Cardiac muscle cell (in vitro differentiated cells and primary cell): ENCODE results near the gene KRTAP3-1. TPM values are rescaled to one million over a fixed set of nuclear protein-coding genes. Genes with fewer than 3 reads are reported as not detected.
"Not testable (repeated sequence)": the region's sequence is repeated elsewhere in the genome, so short reads cannot be mapped to it uniquely, and the experiment has no call there.

Source experiments
- DNase-seq, 2 donors: peaks; one replicate each; pipeline versions ENCODE4 v3.0.0 to v3.0.0-alpha.2; 2010 to 2017; ENCODE audit warnings: low read depth in 1 of 2, low spot score in 1 of 2
- H3K27ac ChIP-seq: fragments of 200-600 bp; sonication (generic); 2 replicates; pipeline ENCODE4 v1.5.1; 2016
- H3K27me3 ChIP-seq: fragments of 200-600 bp; sonication (generic); 2 replicates; pipeline ENCODE4 v1.6.0; 2016; ENCODE audit warnings: control low read depth
- H3K36me3 ChIP-seq: fragments of 200-600 bp; sonication (generic); 2 replicates; pipeline ENCODE4 v1.5.1; 2016; ENCODE audit warnings: control low read depth
- H3K4me1 ChIP-seq: fragments of 200-600 bp; sonication (generic); 2 replicates; pipeline ENCODE4 v1.8.1; 2017; ENCODE audit warnings: low read depth, mild to moderate bottlenecking, mixed run types
- H3K4me3 ChIP-seq: fragments of 200-600 bp; sonication (generic); 2 replicates; pipeline ENCODE4 v1.5.1; 2016; ENCODE audit warnings: mild to moderate bottlenecking
- H3K9me3 ChIP-seq: fragments of 200-600 bp; sonication (generic); 2 replicates; pipeline ENCODE4 v1.5.1; 2017; ENCODE audit warnings: low read depth, mild to moderate bottlenecking, control low read depth
- CTCF ChIP-seq: IDR thresholded peaks from 2 replicates; pipeline ENCODE4 v1.5.1; 2012; ENCODE audit warnings: low read depth, mild to moderate bottlenecking, low read length
- polyA plus RNA-seq: library from polyadenylated mRNA; unstranded; fragments of >200 nt; fragmentation: Nextera tagmentation; extraction: Ambion mirVana; gene quantifications from 2 replicates; pipeline ENCODE4 v1.2.1, GENCODE V29; 2016
- total RNA-seq: library from RNA; depleted of rRNA; stranded (reverse); fragments of >200 nt; gene quantifications from 2 replicates; pipeline ENCODE4 v1.2.3, GENCODE V29; 2016

Gene KRTAP3-1
- total and polyA plus RNA-seq, 2 experiments from 2014 or later = not detected

DNA sequence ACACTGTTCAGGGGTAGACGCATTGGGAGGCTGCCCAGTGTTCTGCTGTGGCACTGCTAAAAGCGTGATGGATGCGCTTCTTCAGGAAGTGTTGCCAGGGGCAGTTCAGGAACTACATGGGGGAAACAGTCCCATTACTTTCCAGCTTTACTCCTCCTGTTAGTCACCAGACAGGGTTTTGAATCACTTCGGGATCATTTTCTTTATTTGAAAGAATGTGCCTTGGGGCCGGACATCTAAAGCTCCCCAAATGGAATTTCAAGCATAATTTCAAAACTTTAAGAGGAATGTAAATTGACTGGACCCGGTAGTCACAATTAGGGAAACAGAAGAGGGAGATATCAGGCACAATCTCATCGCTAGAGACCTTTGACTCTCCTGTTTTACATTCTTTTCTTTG, 39.5 kb upstream of the KRTAP3-1 start:
- H3K9me3 ChIP-seq = no peaks in the 10 kb centered on the region
- H3K4me3 ChIP-seq = no peak overlapping the region
- no peak for DNase-seq
- H3K36me3 ChIP-seq = no peaks in the 10 kb centered on the region
- no peak for TF ChIP-seq CTCF
- no peak overlapping the region for H3K27ac ChIP-seq
- H3K27me3 ChIP-seq = no peaks in the 10 kb centered on the region
- H3K4me1 ChIP-seq = no peaks in the 10 kb centered on the region

GRCh38 chr17:41046735-41047465, 38.0 kb upstream of the KRTAP3-1 start, which contains the start of gene KRTAP2-1:
TSS of gene KRTAP2-1 (minus strand) at chr17:41047316. CDS start at chr17:41047267, 49 bp downstream.
- not testable (repeated sequence) for H3K4me3 ChIP-seq, H3K27ac ChIP-seq, H3K36me3 ChIP-seq, H3K9me3 ChIP-seq, H3K27me3 ChIP-seq, H3K4me1 ChIP-seq, DNase-seq

DNA sequence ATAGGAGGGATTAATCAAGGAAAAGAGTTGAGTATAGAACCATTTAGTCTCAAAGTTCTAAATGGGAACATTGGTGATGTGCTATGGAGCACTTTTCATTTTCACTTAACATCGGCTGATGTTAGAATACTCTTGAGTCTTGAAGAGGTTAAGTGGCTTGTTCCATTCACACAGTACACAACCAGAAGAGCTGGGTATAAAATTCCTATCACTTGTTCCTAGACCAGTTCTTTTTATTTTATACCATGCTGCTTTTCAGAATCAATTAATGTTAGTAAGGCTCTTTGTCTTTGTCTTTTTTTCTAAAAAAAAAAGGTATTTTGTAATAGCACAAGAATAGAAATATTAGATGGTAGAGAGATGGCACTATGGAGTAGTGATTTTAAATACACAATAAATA, 34.0 kb upstream of the KRTAP3-1 start:
- Histone ChIP-seq H3K27me3 (no peaks in the 10 kb centered on the region), H3K4me1 (no peaks in the 10 kb centered on the region), H3K27ac (no peak overlapping the region), H3K36me3 (no peaks in the 10 kb centered on the region), H3K9me3 (no peaks in the 10 kb centered on the region), H3K4me3 (no peak overlapping the region)
- no peak for DNase-seq
- TF ChIP-seq CTCF = no peak

DNA sequence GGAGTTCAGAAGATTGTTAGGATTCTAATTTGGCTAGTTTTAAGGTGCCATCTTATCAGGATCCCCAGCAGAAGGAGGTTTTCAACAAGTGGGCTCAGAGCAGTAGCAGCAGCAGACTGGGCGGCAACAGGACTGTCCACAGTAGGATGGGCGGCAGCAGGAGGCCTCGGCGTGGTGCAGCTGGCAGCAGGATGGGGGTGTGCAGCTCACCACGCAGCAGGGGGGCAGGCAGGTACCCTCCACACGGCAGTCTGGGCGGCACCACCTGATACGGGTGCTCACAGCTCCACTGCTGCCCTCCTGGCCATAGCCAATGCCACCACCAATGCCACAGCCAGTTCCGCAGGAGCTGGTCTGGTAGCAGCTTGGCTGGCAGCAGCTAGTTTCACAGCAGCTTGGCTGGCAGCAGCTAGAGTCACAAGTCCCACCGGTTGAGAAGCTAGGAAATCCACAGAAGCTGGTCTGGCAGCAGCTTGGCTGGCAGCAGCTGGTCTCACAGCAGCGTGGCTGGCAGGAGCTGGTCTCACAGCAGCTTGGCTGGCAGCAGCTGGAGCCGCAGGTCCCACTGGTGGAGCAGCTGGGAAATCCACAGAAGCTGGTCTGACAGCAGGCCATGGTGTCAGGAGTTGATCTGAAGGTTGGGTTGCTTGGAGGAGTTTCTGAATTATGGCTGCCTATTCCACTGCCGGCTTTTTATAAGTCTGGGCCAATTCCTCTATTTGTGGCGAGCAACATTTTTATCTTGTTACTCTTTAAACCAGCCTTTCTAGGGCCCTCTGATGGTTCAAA, 32.0 kb upstream of the KRTAP3-1 start, which contains the start of gene KRTAP1-1:
Gene KRTAP1-1 (minus strand): TSS at position 668 of the 789 bp plus-strand sequence. CDS start 53 bp downstream, at position 615.
- not testable (repeated sequence) for H3K27me3 ChIP-seq, H3K27ac ChIP-seq, H3K36me3 ChIP-seq, H3K4me1 ChIP-seq, DNase-seq, H3K9me3 ChIP-seq, H3K4me3 ChIP-seq

- Histone ChIP-seq H3K4me1 (no peaks in the 10 kb centered on the region), H3K36me3 (no peaks in the 10 kb centered on the region), H3K27me3 (no peaks in the 10 kb centered on the region), H3K9me3 (no peaks in the 10 kb centered on the region), H3K27ac (no peak overlapping the region), H3K4me3 (no peak overlapping the region)
- no peak for TF ChIP-seq CTCF
- DNase-seq = no peak
Observed at GRCh38 chr17:41037853-41038350, 29.0 kb upstream of the KRTAP3-1 start.

DNA sequence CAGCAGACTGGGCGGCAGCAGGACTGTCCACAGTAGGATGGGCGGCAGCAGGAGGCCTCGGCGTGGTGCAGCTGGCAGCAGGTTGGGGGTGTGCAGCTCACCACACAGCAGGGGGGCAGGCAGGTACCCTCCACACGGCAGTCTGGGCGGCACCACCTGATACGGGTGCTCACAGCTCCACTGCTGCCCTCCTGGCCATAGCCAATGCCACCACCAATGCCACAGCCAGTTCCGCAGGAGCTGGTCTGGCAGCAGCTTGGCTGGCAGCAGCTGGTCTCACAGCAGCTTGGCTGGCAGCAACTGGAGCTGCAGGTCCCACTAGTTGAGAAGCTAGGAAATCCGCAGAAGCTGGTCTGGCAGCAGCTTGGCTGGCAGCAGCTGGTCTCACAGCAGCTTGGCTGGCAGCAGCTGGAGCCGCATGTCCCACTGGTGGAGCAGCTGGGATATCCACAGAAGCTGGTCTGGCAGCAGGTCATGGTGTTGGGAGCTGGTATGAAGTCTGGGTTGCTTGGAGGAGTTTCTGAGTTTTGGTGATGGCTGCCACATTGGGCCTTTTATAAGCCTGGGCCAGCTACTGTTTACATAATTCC, 25.5 kb upstream of the KRTAP3-1 start, which contains the start of gene KRTAP1-3:
Gene KRTAP1-3 (minus strand): TSS at position 529 of the 590 bp plus-strand sequence. CDS start 53 bp downstream, at position 476.
- H3K27ac ChIP-seq, H3K4me3 ChIP-seq, H3K27me3 ChIP-seq, H3K4me1 ChIP-seq, DNase-seq, H3K9me3 ChIP-seq, H3K36me3 ChIP-seq: not testable (repeated sequence)
